ENCODE results near the gene LYZL6. TPM values are rescaled to one million over a fixed set of nuclear protein-coding genes. Genes with fewer than 3 reads are reported as not detected.

Gene LYZL6
- total RNA-seq, 2 donors from 2014 or later, result not detected

DNA sequence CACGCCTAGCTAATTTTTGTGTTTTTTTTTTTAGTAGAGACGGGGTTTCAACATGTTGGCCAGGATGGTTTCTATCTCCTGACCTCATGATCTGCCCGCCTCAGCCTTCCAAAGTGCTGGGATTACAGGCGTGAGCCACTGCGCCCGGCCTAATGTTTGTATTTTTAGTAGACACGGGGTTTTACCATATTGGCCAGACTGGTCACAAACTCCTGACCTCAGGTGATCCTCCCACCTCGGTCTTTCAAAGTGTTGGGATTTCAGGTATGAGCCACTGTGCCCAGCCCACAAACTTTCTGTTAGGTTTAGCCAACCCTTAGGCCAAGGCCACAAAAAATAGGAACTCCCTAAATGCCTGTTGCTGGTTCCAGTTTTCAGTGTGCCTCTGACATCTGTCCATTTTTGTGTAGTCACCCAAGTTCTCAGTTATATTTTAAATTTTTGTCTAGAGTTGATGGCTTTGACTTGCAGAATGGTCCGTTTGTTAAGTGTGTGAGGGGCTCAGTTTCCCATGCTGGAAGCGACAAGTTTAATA is 25.1 kb upstream of the LYZL6 start:
- Histone ChIP-seq H3K27me3 (ENCODE audit: control insufficient read depth, insufficient read depth, low read length, poor library complexity, severe bottlenecking) (no peaks in the 10 kb centered on the region), H3K9ac (ENCODE audit: extremely low read depth, low read length, poor library complexity, severe bottlenecking) (no peak overlapping the region), H3K27ac (ENCODE audit: low read depth, low read length) (no peak overlapping the region), H3K4me3 (ENCODE audit: low read length) (no peak overlapping the region), H3K9me3 (ENCODE audit: control insufficient read depth, low read length) (no peaks in the 10 kb centered on the region), H3K36me3 (ENCODE audit: control insufficient read depth, insufficient read depth, low read length) (no peaks in the 10 kb centered on the region), H3K4me1 (ENCODE audit: control insufficient read depth, insufficient read depth, low read length) (peaks cover 4% of the 10 kb centered on the region)
- H3K36me3 Mint-ChIP-seq (ENCODE audit: low read depth), result no peaks in the 10 kb centered on the region
- DNase-seq, result no peak
- 84 to 90% methylated on average over 8 to 9 of the region's 10 CpGs for WGBS, 2 experiments (ENCODE audit: insufficient coverage in 1 of 2, insufficient read length in 1 of 2)
- peaks cover 17% of the 10 kb centered on the region for H3K4me1 Mint-ChIP-seq
- H3K27me3 Mint-ChIP-seq (ENCODE audit: insufficient read depth), result no peaks in the 10 kb centered on the region
- H3K4me3 Mint-ChIP-seq, result no peak overlapping the region
- TF ChIP-seq, protein P1, sequence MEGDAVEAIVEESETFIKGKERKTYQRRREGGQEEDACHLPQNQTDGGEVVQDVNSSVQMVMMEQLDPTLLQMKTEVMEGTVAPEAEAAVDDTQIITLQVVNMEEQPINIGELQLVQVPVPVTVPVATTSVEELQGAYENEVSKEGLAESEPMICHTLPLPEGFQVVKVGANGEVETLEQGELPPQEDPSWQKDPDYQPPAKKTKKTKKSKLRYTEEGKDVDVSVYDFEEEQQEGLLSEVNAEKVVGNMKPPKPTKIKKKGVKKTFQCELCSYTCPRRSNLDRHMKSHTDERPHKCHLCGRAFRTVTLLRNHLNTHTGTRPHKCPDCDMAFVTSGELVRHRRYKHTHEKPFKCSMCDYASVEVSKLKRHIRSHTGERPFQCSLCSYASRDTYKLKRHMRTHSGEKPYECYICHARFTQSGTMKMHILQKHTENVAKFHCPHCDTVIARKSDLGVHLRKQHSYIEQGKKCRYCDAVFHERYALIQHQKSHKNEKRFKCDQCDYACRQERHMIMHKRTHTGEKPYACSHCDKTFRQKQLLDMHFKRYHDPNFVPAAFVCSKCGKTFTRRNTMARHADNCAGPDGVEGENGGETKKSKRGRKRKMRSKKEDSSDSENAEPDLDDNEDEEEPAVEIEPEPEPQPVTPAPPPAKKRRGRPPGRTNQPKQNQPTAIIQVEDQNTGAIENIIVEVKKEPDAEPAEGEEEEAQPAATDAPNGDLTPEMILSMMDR (conservative IDR thresholded peaks at IDR 0.05), result no peak
- no peaks in the 10 kb centered on the region for H3K9me3 Mint-ChIP-seq
- no peak overlapping the region for H3K27ac Mint-ChIP-seq

DNA sequence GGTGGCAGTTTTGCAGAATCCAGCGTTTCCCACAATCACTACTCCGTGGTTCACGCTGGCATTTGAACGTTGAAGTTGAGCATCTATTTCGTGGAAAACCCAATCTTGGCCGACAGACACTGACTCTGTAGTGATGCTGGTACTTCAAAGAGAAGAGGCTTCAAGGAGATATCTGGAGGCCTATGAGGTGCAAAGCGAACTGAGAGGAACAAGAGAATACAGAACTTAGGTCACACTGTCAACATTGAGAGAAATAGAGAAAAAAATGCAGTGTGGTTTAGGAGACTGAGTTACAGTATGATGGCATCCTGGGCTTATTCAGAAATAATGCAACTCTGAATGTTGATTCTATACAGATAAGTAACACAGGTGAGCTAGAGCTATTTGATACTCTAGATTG is 21.8 kb upstream of the LYZL6 start:
- no peak for DNase-seq

GRCh38 chr17:35963663-35964062 is 20.1 kb upstream of the LYZL6 start:
- Mint-ChIP-seq H3K27ac (no peak overlapping the region), H3K4me3 (no peak overlapping the region), H3K9me3 (no peaks in the 10 kb centered on the region), H3K36me3 (ENCODE audit: low read depth) (no peaks in the 10 kb centered on the region), H3K27me3 (ENCODE audit: insufficient read depth) (no peaks in the 10 kb centered on the region), H3K4me1 (no peaks in the 10 kb centered on the region)
- WGBS, 2 experiments (ENCODE audit: insufficient coverage in 1 of 2, insufficient read length in 1 of 2), result 97 to 100% methylated on average over 2 to 6 of the region's 6 CpGs
- TF ChIP-seq, protein P1 (conservative IDR thresholded peaks at IDR 0.05), result no peak
- Histone ChIP-seq H3K27ac (ENCODE audit: low read depth, low read length) (no peak overlapping the region), H3K36me3 (ENCODE audit: control insufficient read depth, insufficient read depth, low read length) (no peaks in the 10 kb centered on the region), H3K9ac (ENCODE audit: extremely low read depth, low read length, poor library complexity, severe bottlenecking) (no peak overlapping the region), H3K27me3 (ENCODE audit: control insufficient read depth, insufficient read depth, low read length, poor library complexity, severe bottlenecking) (no peaks in the 10 kb centered on the region), H3K9me3 (ENCODE audit: control insufficient read depth, low read length) (no peaks in the 10 kb centered on the region), H3K4me3 (ENCODE audit: low read length) (no peak overlapping the region), H3K4me1 (ENCODE audit: control insufficient read depth, insufficient read depth, low read length) (no peaks in the 10 kb centered on the region)
- DNase-seq, result no peak

More for the DNA sequence above, 21.8 kb upstream of the LYZL6 start:
- no peak overlapping the region for H3K27ac ChIP-seq (ENCODE audit: low read depth, low read length)
- no peaks in the 10 kb centered on the region for H3K9me3 ChIP-seq (ENCODE audit: control insufficient read depth, low read length)
- no peaks in the 10 kb centered on the region for H3K27me3 ChIP-seq (ENCODE audit: control insufficient read depth, insufficient read depth, low read length, poor library complexity, severe bottlenecking)
- no peak overlapping the region for H3K4me3 Mint-ChIP-seq
- WGBS, 2 experiments (ENCODE audit: insufficient coverage in 1 of 2, insufficient read length in 1 of 2), result 92 to 94% methylated on average over 7 of the region's 7 CpGs
- TF ChIP-seq, protein P1 (conservative IDR thresholded peaks at IDR 0.05), result no peak
- H3K4me1 ChIP-seq (ENCODE audit: control insufficient read depth, insufficient read depth, low read length), result peaks cover 4% of the 10 kb centered on the region
- H3K9me3 Mint-ChIP-seq, result no peaks in the 10 kb centered on the region
- peaks cover 8% of the 10 kb centered on the region for H3K4me1 Mint-ChIP-seq
- H3K27ac Mint-ChIP-seq, result no peak overlapping the region
- no peak overlapping the region for H3K9ac ChIP-seq (ENCODE audit: extremely low read depth, low read length, poor library complexity, severe bottlenecking)
- no peaks in the 10 kb centered on the region for H3K36me3 Mint-ChIP-seq (ENCODE audit: low read depth)
- no peaks in the 10 kb centered on the region for H3K27me3 Mint-ChIP-seq (ENCODE audit: insufficient read depth)
- no peak overlapping the region for H3K4me3 ChIP-seq (ENCODE audit: low read length)
- no peaks in the 10 kb centered on the region for H3K36me3 ChIP-seq (ENCODE audit: control insufficient read depth, insufficient read depth, low read length)

All from endodermal cell (in vitro differentiated cells).